IPS-NIHi7 (cell line): ENCODE measurements around the gene THADA.
"Not testable (repeated sequence)": the region's sequence is repeated elsewhere in the genome, so short reads cannot be mapped to it uniquely, and the experiment has no call there.

ENCODE experiments used
- DNase-seq: peaks from one replicate; pipeline ENCODE4 v3.0.0; 2012; ENCODE audit warnings: mixed read lengths; ENCODE audit errors: extremely low spot score

THADA gene

GRCh38 chr2:43388371-43388770 lies 207.5 kb downstream of the THADA start:
- no peak for DNase-seq

- no peak for DNase-seq
Observed at GRCh38 chr2:43387092-43388062, 208.5 kb downstream of the THADA start.

- not testable (repeated sequence) for DNase-seq
Observed at GRCh38 chr2:43386679-43387078, 209.2 kb downstream of the THADA start.

- no peak for DNase-seq
Observed at GRCh38 chr2:43384143-43384542, 211.7 kb downstream of the THADA start.

GRCh38 chr2:43383533-43383932 lies 212.3 kb downstream of the THADA start:
- no peak for DNase-seq

- no peak for DNase-seq
Observed at GRCh38 chr2:43379494-43379893, 216.3 kb downstream of the THADA start.

- DNase-seq = no peak
Observed at GRCh38 chr2:43377327-43377726, 218.5 kb downstream of the THADA start.

- DNase-seq = no peak
Observed at GRCh38 chr2:43376523-43377198, 219.2 kb downstream of the THADA start.

GRCh38 chr2:43375746-43376522 lies 219.9 kb downstream of the THADA start:
- no peak for DNase-seq

GRCh38 chr2:43372416-43373081 lies 223.3 kb downstream of the THADA start:
- DNase-seq = no peak

- DNase-seq = no peak
Observed at GRCh38 chr2:43370705-43371104, 225.1 kb downstream of the THADA start.

- DNase-seq = no peak
Observed at GRCh38 chr2:43370146-43370545, 225.7 kb downstream of the THADA start.

- no peak for DNase-seq
Observed at GRCh38 chr2:43368483-43369385, 227.1 kb downstream of the THADA start.

GRCh38 chr2:43367012-43367782 lies 228.6 kb downstream of the THADA start:
- DNase-seq = no peak

GRCh38 chr2:43363120-43363519 lies 232.7 kb downstream of the THADA start:
- DNase-seq = no peak

- DNase-seq = no peak
Observed at GRCh38 chr2:43361286-43361685, 234.6 kb downstream of the THADA start.

GRCh38 chr2:43360137-43360536 lies 235.7 kb downstream of the THADA start:
- DNase-seq = no peak

GRCh38 chr2:43358410-43359201 lies 237.2 kb downstream of the THADA start:
- no peak for DNase-seq

GRCh38 chr2:43356774-43357173 lies 239.1 kb downstream of the THADA start:
- no peak for DNase-seq
